ENCODE data around the gene KSR2. TPM values are rescaled to one million over a fixed set of nuclear protein-coding genes. Genes with fewer than 3 reads are reported as not detected.

The KSR2 gene
- total RNA-seq, 2 experiments from 2014 or later: 0.03 to 0.15 TPM

DNA sequence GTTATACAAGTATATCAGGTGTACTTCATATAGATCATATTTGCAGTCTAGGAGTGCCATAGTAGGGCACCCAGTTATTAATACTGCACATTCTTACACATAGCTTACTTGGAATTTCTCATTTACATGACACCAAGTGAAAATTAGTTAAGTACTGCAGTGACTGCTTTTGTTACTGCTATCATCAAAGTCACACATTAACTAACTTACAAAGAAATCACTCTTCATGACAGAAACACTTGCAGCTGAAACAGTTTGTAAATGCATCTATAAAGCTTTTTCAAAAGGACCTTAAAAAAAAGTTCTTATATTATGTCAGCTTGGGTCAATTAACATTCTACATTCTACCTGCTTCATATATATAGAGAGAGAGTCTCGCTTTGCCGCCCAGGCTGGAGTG, 29.9 kb upstream of the KSR2 start:
- DNase-seq (ENCODE audit: low spot score): no peak
- H4K20me1 ChIP-seq (ENCODE audit: insufficient read depth, low read length): no peaks in the 10 kb centered on the region
- intact Hi-C loops (cut with micrococcal nuclease; ENCODE audit: unreplicated experiment): no loop called here
- ChIA-PET CTCF (ENCODE audit: unreplicated experiment) (no interaction called here), POLR2A (no interaction called here)
- no peaks in the 10 kb centered on the region for H3K36me3 ChIP-seq (ENCODE audit: insufficient read depth, low read length)
- no peaks in the 10 kb centered on the region for H3K9me2 ChIP-seq (ENCODE audit: insufficient read depth, low read length)
- BruUV-seq (replicated peaks): no TSS peak
- no peak overlapping the region for H3K27ac ChIP-seq (ENCODE audit: low read depth, low read length, poor library complexity, severe bottlenecking)
- no peak overlapping the region for H2AFZ ChIP-seq (ENCODE audit: low read length)
- no peaks in the 10 kb centered on the region for H3K4me1 ChIP-seq (ENCODE audit: insufficient read depth, low read length, poor library complexity, severe bottlenecking)
- no peak overlapping the region for H3K4me3 ChIP-seq (ENCODE audit: low read depth, low read length, poor library complexity, severe bottlenecking)
- no peak for TF ChIP-seq EZH2phosphoT487 (IDR thresholded peaks at IDR 0.05; ENCODE audit: borderline replicate concordance, low read depth, low read length)
- TF ChIP-seq, protein P1, sequence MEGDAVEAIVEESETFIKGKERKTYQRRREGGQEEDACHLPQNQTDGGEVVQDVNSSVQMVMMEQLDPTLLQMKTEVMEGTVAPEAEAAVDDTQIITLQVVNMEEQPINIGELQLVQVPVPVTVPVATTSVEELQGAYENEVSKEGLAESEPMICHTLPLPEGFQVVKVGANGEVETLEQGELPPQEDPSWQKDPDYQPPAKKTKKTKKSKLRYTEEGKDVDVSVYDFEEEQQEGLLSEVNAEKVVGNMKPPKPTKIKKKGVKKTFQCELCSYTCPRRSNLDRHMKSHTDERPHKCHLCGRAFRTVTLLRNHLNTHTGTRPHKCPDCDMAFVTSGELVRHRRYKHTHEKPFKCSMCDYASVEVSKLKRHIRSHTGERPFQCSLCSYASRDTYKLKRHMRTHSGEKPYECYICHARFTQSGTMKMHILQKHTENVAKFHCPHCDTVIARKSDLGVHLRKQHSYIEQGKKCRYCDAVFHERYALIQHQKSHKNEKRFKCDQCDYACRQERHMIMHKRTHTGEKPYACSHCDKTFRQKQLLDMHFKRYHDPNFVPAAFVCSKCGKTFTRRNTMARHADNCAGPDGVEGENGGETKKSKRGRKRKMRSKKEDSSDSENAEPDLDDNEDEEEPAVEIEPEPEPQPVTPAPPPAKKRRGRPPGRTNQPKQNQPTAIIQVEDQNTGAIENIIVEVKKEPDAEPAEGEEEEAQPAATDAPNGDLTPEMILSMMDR (conservative IDR thresholded peaks at IDR 0.05; ENCODE audit: low read length): no peak
- no peaks in the 10 kb centered on the region for H3K9me3 ChIP-seq (ENCODE audit: low read length)
- no peak overlapping the region for H3K4me2 ChIP-seq (ENCODE audit: low read length)
- no peaks in the 10 kb centered on the region for H3K79me2 ChIP-seq (ENCODE audit: insufficient read depth, low read depth, low read length)

DNA sequence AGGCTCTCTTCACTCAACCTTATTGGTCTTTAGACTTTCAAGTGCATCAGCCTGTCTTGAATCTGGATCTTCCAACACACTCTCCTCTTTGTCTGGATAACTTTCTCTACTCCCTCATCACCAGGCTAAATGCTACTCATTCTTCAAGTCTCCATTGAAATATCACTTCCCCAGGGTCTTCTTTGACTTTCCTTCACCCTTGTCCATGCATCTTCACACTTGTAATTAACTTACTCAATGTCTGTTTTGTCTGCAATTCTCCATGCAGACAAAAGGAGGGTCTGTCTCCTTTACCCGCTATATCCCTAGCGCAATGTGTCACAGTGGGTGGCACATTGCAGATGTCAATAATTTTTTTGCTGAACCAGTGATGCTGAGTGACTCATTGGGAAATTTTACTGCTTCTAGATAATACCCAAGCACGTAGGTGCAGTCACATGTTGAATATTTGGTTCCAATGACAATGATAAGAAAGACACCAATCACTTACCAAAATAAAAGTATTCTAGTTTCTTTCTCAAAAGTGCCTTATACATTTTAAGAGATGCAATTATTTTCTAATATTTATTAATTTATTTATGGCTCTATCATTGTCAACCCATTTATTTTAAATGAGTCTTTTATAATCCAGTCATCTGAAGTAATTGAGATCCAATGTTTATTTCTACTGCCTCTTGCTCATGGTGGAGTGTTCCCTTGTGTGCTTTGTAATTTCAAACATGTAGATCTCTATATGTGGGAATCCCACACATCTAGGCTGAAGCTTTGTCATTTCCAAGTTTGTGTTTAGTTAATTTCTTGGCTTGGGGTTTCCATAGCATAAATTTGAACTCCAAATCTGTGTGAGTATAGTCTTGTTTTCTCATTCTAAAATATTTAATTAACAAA, 26.0 kb upstream of the KSR2 start:
- intact Hi-C loops (cut with micrococcal nuclease; ENCODE audit: unreplicated experiment): no loop called here

More for the DNA sequence above, 26.0 kb upstream of the KSR2 start:
- Histone ChIP-seq H4K20me1 (ENCODE audit: insufficient read depth, low read length) (no peaks in the 10 kb centered on the region), H3K4me3 (ENCODE audit: low read depth, low read length, poor library complexity, severe bottlenecking) (no peak overlapping the region), H3K4me2 (ENCODE audit: low read length) (no peak overlapping the region), H3K9me3 (ENCODE audit: low read length) (no peaks in the 10 kb centered on the region), H2AFZ (ENCODE audit: low read length) (no peak overlapping the region), H3K9me2 (ENCODE audit: insufficient read depth, low read length) (no peaks in the 10 kb centered on the region), H3K79me2 (ENCODE audit: insufficient read depth, low read depth, low read length) (no peaks in the 10 kb centered on the region), H3K4me1 (ENCODE audit: insufficient read depth, low read length, poor library complexity, severe bottlenecking) (no peaks in the 10 kb centered on the region), H3K36me3 (ENCODE audit: insufficient read depth, low read length) (no peaks in the 10 kb centered on the region), H3K27ac (ENCODE audit: low read depth, low read length, poor library complexity, severe bottlenecking) (no peak overlapping the region)
- ChIA-PET POLR2A (no interaction called here), CTCF (ENCODE audit: unreplicated experiment) (no interaction called here)
- DNase-seq (ENCODE audit: low spot score): no peak
- no TSS peak for BruUV-seq (replicated peaks)
- TF ChIP-seq, protein P1 (conservative IDR thresholded peaks at IDR 0.05; ENCODE audit: low read length): no peak
- TF ChIP-seq EZH2phosphoT487 (IDR thresholded peaks at IDR 0.05; ENCODE audit: borderline replicate concordance, low read depth, low read length): no peak

Measured in OCI-LY7 (cell line).